GM12878 (cell line): Measurements from ENCODE around the gene CNOT11. TPM values are rescaled to one million over a fixed set of nuclear protein-coding genes. Genes with fewer than 3 reads are reported as not detected.

Source experiments
- ATAC-seq: fragments of 200-7000 bp; cut with Tn5 transposase; 3 replicates; pipeline ENCODE4 v1.9.1; 2020; ENCODE audit warnings: mild to moderate bottlenecking, moderate library complexity
- BruUV-seq: library from RNA; stranded (reverse); fragments of 400-500 nt; replicated peaks from 2 replicates; lab custom pipeline; 2021; lab: Mats Ljungman, UMichigan
- CTCF ChIA-PET: fragments of 300-600 bp; sonication (Branson Sonifier 250); formaldehyde crosslinking; extraction: SDS; loops from one replicate; lab custom pipeline; 2021; ENCODE audit warnings: inconsistent platforms; lab: Yijun Ruan, JAX
- POLR2A ChIA-PET: fragments of 350-600 bp; formaldehyde crosslinking; extraction: SDS; loops from one replicate; lab custom pipeline; 2021; ENCODE audit warnings: inconsistent platforms; lab: Charles Lee
- RAD21 ChIA-PET: fragments of 300-600 bp; sonication (Branson Sonifier 250); formaldehyde crosslinking; loops from one replicate; lab custom pipeline; 2023; ENCODE audit warnings: antibody characterized with exemption; ENCODE audit not compliant: unreplicated experiment; lab: Charles Lee
- SMC1A ChIA-PET: fragments of 300-600 bp; sonication (Branson Sonifier 250); formaldehyde crosslinking; loops from one replicate; lab custom pipeline; 2023; ENCODE audit not compliant: unreplicated experiment, uncharacterized antibody; lab: Charles Lee
- DNase-seq: peaks from one replicate; pipeline ENCODE4 v3.0.0-alpha.2; 2011; ENCODE audit warnings: low read depth, low spot score
- FAIRE-seq: peaks from 3 replicates; lab custom pipeline; 2011; peaks lifted over from hg19 to GRCh38; lab: Jason Lieb, UNC
- H2AFZ ChIP-seq: 2 replicates; pipeline ENCODE4 v1.6.0; 2011; ENCODE audit warnings: low read depth, low read length, control low read depth; ENCODE audit not compliant: control insufficient read depth
- H3K27ac ChIP-seq: 2 replicates; pipeline ENCODE4 v1.5.1; 2011; ENCODE audit warnings: control low read depth; ENCODE audit not compliant: control insufficient read depth, insufficient read depth
- H3K27me3 ChIP-seq, 2 experiments: replicated peaks in 1 of 2; 2 replicates each; pipeline versions ENCODE4 v1.6.0 to v1.6.1; 2011; ENCODE audit warnings: low read length in 1 of 2; ENCODE audit not compliant: control insufficient read depth in 2 of 2, insufficient read depth in 2 of 2
- H3K36me3 ChIP-seq, 2 experiments: 2 replicates each; pipeline ENCODE4 v1.5.1; 2011; ENCODE audit warnings: low read length in 1 of 2; ENCODE audit not compliant: control insufficient read depth in 2 of 2, insufficient read depth in 2 of 2
- H3K4me1 ChIP-seq: 2 replicates; pipeline ENCODE4 v1.6.1; 2011; ENCODE audit warnings: mild to moderate bottlenecking, low read length, moderate library complexity, mixed read lengths; ENCODE audit not compliant: control insufficient read depth, insufficient read depth
- H3K4me2 ChIP-seq: 2 replicates; pipeline ENCODE4 v1.6.0; 2011; ENCODE audit warnings: control low read depth; ENCODE audit not compliant: control insufficient read depth, insufficient read depth
- H3K4me3 ChIP-seq: fragments of 200-600 bp; sonication (generic); 2 replicates; pipeline ENCODE4 v1.5.1; 2016
- H3K79me2 ChIP-seq: 2 replicates; pipeline ENCODE4 v1.6.0; 2011; ENCODE audit warnings: low read length; ENCODE audit not compliant: control insufficient read depth, insufficient read depth
- H3K9ac ChIP-seq: 2 replicates; pipeline ENCODE4 v1.8.0; 2011; ENCODE audit warnings: low read length, control low read depth, mixed read lengths; ENCODE audit not compliant: control insufficient read depth, insufficient read depth
- H3K9me3 ChIP-seq: replicated peaks from 3 replicates; pipeline ENCODE4 v1.5.1; 2011; ENCODE audit warnings: mild to moderate bottlenecking, low read length; ENCODE audit not compliant: control insufficient read depth, insufficient read depth
- H4K20me1 ChIP-seq: 2 replicates; pipeline ENCODE4 v1.6.0; 2011; ENCODE audit not compliant: control insufficient read depth, insufficient read depth
- HDAC2 ChIP-seq: fragments of 200-600 bp; sonication (generic); IDR thresholded peaks from 2 replicates; pipeline ENCODE4 v1.6.1; 2017
- LARP7 ChIP-seq: fragments of 450-650 bp; IDR thresholded peaks from 2 replicates; pipeline ENCODE4 v1.6.1; 2017; ENCODE audit warnings: mild to moderate bottlenecking
- NFYB ChIP-seq: IDR thresholded peaks from 2 replicates; pipeline ENCODE4 v1.6.1; 2011; ENCODE audit warnings: low read depth, mild to moderate bottlenecking, low read length, improper control_type of control experiment, moderate library complexity; ENCODE audit not compliant: insufficient read depth
- SMC3 ChIP-seq: IDR thresholded peaks from 2 replicates; pipeline ENCODE4 v1.6.1; 2011; ENCODE audit warnings: low read length, improper control_type of control experiment, borderline replicate concordance
- YY1 ChIP-seq: IDR thresholded peaks from 2 replicates; pipeline ENCODE4 v1.6.1; 2011; ENCODE audit warnings: low read depth, mild to moderate bottlenecking, low read length
- ZNF207 ChIP-seq: fragments of 450-650 bp; IDR thresholded peaks from 2 replicates; pipeline ENCODE4 v1.6.1; 2014; ENCODE audit warnings: antibody characterized with exemption, mild to moderate bottlenecking, borderline replicate concordance
- ZZZ3 ChIP-seq: IDR thresholded peaks from 2 replicates; pipeline ENCODE4 v1.6.1; 2011; ENCODE audit warnings: low read depth; ENCODE audit not compliant: control insufficient read depth, insufficient read length
- WGBS: methylation state at CpG from one replicate; pipeline ENCODE4 v1.1.6; 2016; ENCODE audit warnings: low lambda C conversion rate; ENCODE audit not compliant: insufficient replicate concordance, insufficient coverage; ENCODE audit errors: missing lambda C conversion rate; 5-methylcytosine and 5-hydroxymethylcytosine counted together
- in situ Hi-C: fragments of 300-500 bp; cut with MboI; formaldehyde crosslinking; loops from 9 replicates; pipeline ENCODE4 v1.14.3; 2018; ENCODE audit warnings: mixed read lengths
- intact Hi-C: fragments of 100-400 bp; cut with micrococcal nuclease; formaldehyde crosslinking; loops from one replicate; pipeline ENCODE4 v1.14.2; 2022; ENCODE audit not compliant: unreplicated experiment
- polyA plus RNA-seq, 11 experiments: library from polyadenylated mRNA; depleted of rRNA in 4 of 11; unstranded in 6 of 11; stranded (reverse) in 5 of 11; fragments of >200 nt; fragmentation: Nextera tagmentation in 4 of 11; fragmentation: Illumina TruSeq in 1 of 11; extraction: Ambion mirVana in 4 of 11; extraction: Trizol in 1 of 11; gene quantifications; 1 replicate in 1 of 11; 2 replicates in 10 of 11; pipeline versions ENCODE4 v1.2.1 to v1.2.3, GENCODE V29; 2011 to 2016; ENCODE audit warnings: inconsistent platforms in 2 of 11, missing spikeins in 2 of 11, low read depth in 1 of 11
- total RNA-seq, 4 experiments: library from RNA; depleted of rRNA in 3 of 4; stranded (reverse); fragments of >200 nt in 3 of 4; fragmentation: Illumina TruSeq in 1 of 4; extraction: Trizol in 1 of 4; gene quantifications; 2 replicates each; pipeline versions ENCODE4 v1.2.1 to v1.2.3, GENCODE V29; 2013 to 2021
- TF ChIP-seq, protein P1 (sequence below), 3 experiments: IDR thresholded peaks in 2 of 3; conservative IDR thresholded peaks in 1 of 3; 2 replicates each; pipeline ENCODE4 v1.5.1; 2011; ENCODE audit warnings: low read depth in 3 of 3, low read length in 3 of 3, mild to moderate bottlenecking in 3 of 3, control low read depth in 2 of 3, moderate library complexity in 2 of 3, inconsistent platforms in 1 of 3, mixed read lengths in 1 of 3; ENCODE audit not compliant: control insufficient read depth in 2 of 3, insufficient read depth in 1 of 3; ENCODE audit errors: extremely low read depth in 1 of 3
- TF ChIP-seq, protein P2 (sequence below): fragments of 450-650 bp; IDR thresholded peaks from 2 replicates; pipeline ENCODE4 v1.6.1; 2018; ENCODE audit warnings: mild to moderate bottlenecking, low read depth, moderate library complexity; ENCODE audit not compliant: partially characterized antibody
- TF ChIP-seq, protein P3 (sequence below): IDR thresholded peaks from 2 replicates; pipeline ENCODE4 v1.6.1; 2011; ENCODE audit warnings: low read depth, low read length, improper control_type of control experiment, borderline replicate concordance

The CNOT11 gene
- total and polyA plus RNA-seq, 10 of the 15 experiments (the other 5 are each of a cell fraction or from before 2014, with no cell fraction given) = 10.8 to 111 (median 50.5) TPM

DNA sequence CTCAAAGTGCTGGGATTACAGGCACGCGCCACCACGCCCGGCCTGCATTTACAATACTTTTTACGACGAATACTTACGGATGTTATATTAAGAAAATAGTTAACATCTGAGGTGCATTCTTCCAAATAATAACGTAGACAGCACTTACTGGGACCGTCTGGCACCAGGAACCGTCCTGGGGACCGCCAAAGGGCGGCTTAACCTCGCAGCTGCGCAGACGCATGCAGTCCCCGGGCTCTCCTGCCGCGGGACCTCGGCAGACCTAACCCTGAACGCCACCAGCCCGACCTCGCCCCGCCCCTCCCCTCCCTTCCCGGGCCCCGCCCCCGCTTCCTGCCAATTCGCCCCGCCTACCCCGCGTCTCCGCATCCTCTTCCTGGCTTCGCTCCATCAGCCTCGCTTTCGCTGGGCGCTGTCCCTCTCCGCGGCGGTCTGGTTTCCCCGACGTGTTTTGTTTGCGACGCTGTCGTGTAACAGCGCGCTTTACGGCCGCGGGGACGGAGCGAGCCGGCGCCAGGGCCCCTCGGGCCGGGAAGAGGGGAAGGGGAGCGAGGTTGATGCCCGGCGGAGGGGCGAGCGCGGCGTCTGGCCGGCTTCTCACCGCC, at the start of gene CNOT11 (continued):
- TF ChIP-seq YY1 (0 out of 2 replicates have a peak, but pooled peaks have one; percentile 23), ZNF207 (no peak), ZZZ3 (no peak), SMC3 (no peak)
- TF ChIP-seq, protein P1, sequence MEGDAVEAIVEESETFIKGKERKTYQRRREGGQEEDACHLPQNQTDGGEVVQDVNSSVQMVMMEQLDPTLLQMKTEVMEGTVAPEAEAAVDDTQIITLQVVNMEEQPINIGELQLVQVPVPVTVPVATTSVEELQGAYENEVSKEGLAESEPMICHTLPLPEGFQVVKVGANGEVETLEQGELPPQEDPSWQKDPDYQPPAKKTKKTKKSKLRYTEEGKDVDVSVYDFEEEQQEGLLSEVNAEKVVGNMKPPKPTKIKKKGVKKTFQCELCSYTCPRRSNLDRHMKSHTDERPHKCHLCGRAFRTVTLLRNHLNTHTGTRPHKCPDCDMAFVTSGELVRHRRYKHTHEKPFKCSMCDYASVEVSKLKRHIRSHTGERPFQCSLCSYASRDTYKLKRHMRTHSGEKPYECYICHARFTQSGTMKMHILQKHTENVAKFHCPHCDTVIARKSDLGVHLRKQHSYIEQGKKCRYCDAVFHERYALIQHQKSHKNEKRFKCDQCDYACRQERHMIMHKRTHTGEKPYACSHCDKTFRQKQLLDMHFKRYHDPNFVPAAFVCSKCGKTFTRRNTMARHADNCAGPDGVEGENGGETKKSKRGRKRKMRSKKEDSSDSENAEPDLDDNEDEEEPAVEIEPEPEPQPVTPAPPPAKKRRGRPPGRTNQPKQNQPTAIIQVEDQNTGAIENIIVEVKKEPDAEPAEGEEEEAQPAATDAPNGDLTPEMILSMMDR (IDR thresholded peaks at IDR 0.05 in 2 of 3, conservative IDR thresholded peaks at IDR 0.05 in 1 of 3; ENCODE audit: control insufficient read depth in 2 of 3, extremely low read depth in 1 of 3, insufficient read depth in 1 of 3, low read depth in 3 of 3, low read length in 3 of 3) = no peak

DNA sequence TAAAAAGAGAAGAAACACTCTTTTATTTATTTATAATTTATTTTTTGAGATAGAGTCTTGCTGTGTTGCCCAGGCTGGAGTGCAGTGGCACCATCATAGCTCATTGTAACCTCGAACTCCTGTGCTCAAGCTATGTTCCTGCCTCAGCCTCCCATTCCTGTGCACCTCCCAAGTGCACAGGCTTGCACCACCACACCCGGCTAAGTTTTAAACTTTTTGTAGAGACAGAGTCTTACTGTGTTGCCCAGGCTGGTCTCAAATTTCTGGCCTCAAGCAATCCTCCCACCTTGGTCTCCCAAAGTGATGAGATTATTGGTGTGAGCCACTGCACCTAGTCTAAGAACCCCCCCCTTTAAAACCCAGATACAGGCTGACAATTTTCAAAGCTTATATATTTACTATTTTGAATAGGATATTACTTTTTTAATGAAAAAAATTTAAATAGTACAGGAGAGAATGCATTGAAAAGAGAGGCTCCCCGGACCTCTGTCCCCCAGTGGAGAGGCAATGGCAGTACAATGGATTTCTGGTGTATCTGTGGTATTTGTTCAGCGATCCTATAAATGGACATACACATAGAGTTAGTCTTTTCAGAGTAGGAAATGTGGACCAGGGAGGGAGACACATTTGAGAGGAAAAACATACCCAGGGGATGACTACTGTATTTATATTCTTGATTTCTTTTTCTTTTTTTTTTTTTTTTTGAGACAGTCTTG, 48.1 kb upstream of the CNOT11 start:
- intact Hi-C loops (loop anchor here (2.0 to 5.0 kb wide), 2 partner anchors 167 to 192 kb away; no protein-coding TSS in a partner anchor), in situ Hi-C loops (no loop called here)
- Histone ChIP-seq H3K9ac (no peak overlapping the region), H4K20me1 (no peaks in the 10 kb centered on the region), H2AFZ (no peak overlapping the region), H3K79me2 (no peaks in the 10 kb centered on the region), H3K27ac (no peak overlapping the region), H3K36me3 (no peaks in the 10 kb centered on the region), H3K9me3 (no peaks in the 10 kb centered on the region), H3K4me1 (no peaks in the 10 kb centered on the region), H3K4me3 (no peak overlapping the region), H3K27me3 (no peaks in the 10 kb centered on the region; a peak in 1 of 4 replicates), H3K4me2 (no peak overlapping the region)
- POLR2A ChIA-PET = no interaction called here
- no TSS peak for BruUV-seq
- RAD21 ChIA-PET = interaction anchor here (0.6 to 1.2 kb wide), 5 partner anchors 13 to 655 kb away, joined by 3 to 13 read pairs (median 3); partner anchors contain the start of gene RPL31
- FAIRE-seq (no peak), ATAC-seq (no peak), DNase-seq (no peak)
- CTCF ChIA-PET = interaction anchor here (0.6 to 2.5 kb wide), 11 partner anchors 8 to 1623 kb away, joined by 3 to 18 read pairs (median 4); no protein-coding TSS in a partner anchor
- TF ChIP-seq LARP7 (no peak), NFYB (no peak), HDAC2 (no peak)
- TF ChIP-seq, protein P2, sequence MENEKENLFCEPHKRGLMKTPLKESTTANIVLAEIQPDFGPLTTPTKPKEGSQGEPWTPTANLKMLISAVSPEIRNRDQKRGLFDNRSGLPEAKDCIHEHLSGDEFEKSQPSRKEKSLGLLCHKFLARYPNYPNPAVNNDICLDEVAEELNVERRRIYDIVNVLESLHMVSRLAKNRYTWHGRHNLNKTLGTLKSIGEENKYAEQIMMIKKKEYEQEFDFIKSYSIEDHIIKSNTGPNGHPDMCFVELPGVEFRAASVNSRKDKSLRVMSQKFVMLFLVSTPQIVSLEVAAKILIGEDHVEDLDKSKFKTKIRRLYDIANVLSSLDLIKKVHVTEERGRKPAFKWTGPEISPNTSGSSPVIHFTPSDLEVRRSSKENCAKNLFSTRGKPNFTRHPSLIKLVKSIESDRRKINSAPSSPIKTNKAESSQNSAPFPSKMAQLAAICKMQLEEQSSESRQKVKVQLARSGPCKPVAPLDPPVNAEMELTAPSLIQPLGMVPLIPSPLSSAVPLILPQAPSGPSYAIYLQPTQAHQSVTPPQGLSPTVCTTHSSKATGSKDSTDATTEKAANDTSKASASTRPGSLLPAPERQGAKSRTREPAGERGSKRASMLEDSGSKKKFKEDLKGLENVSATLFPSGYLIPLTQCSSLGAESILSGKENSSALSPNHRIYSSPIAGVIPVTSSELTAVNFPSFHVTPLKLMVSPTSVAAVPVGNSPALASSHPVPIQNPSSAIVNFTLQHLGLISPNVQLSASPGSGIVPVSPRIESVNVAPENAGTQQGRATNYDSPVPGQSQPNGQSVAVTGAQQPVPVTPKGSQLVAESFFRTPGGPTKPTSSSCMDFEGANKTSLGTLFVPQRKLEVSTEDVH = no peak
- TF ChIP-seq, protein P3, sequence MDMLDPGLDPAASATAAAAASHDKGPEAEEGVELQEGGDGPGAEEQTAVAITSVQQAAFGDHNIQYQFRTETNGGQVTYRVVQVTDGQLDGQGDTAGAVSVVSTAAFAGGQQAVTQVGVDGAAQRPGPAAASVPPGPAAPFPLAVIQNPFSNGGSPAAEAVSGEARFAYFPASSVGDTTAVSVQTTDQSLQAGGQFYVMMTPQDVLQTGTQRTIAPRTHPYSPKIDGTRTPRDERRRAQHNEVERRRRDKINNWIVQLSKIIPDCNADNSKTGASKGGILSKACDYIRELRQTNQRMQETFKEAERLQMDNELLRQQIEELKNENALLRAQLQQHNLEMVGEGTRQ = no peak
- SMC1A ChIA-PET = interaction anchor here (1.0 to 2.8 kb wide), 6 partner anchors 10 to 192 kb away, joined by 3 to 16 read pairs (median 4); no protein-coding TSS in a partner anchor
- WGBS = 57% methylated on average over 4 of the region's 4 CpGs
